Body of pancreas (tissue), 4 donors: Measurements from ENCODE around the gene MAP3K13. TPM values are rescaled to one million over a fixed set of nuclear protein-coding genes. Genes with fewer than 3 reads are reported as not detected.

Source experiments
- ATAC-seq: fragments of 150-250 bp; one replicate; pipeline ENCODE4 v1.9.1; 2016
- DNase-seq, 4 donors: peaks; one replicate each; pipeline ENCODE4 v3.0.0-alpha.2; 2019
- H3K27ac ChIP-seq, 4 donors: fragments of 200-600 bp; sonication (generic); 1 replicate in 3 of 4; 2 replicates in 1 of 4; pipeline versions ENCODE4 v1.5.1 to v1.6.1; 2016 to 2019; ENCODE audit warnings: mild to moderate bottlenecking in 1 of 4, mixed read lengths in 1 of 4, moderate library complexity in 1 of 4
- H3K27me3 ChIP-seq, 2 donors: fragments of 200-600 bp; sonication (generic); one replicate each; pipeline ENCODE4 v1.6.0; 2016; ENCODE audit warnings: mild to moderate bottlenecking in 1 of 2
- H3K36me3 ChIP-seq, 2 donors: fragments of 200-600 bp; sonication (generic); replicated peaks in 1 of 2; 2 replicates each; pipeline ENCODE4 v1.5.1; 2016; ENCODE audit warnings: low read depth in 2 of 2; ENCODE audit not compliant: insufficient read depth in 1 of 2
- H3K4me1 ChIP-seq: fragments of 200-600 bp; sonication (generic); one replicate; pipeline ENCODE4 v1.6.0; 2016
- H3K4me3 ChIP-seq, 2 donors: fragments of 200-600 bp; sonication (generic); 1 replicate in 1 of 2; 2 replicates in 1 of 2; pipeline ENCODE4 v1.5.1; 2016 to 2019
- H3K9me3 ChIP-seq, 3 donors: fragments of 200-600 bp; sonication (generic); 1 replicate in 2 of 3; 2 replicates in 1 of 3; pipeline ENCODE4 v1.5.1; 2016
- CTCF ChIP-seq, 7 experiments: fragments of 450-650 bp in 4 of 7; fragments of 200-600 bp in 3 of 7; sonication (generic) in 3 of 7; IDR thresholded peaks; one replicate each; pipeline ENCODE4 v1.5.1; 2016 to 2019; ENCODE audit warnings: antibody characterized with exemption in 7 of 7
- POLR2A ChIP-seq, 3 donors: fragments of 450-650 bp; IDR thresholded peaks; one replicate each; pipeline ENCODE4 v1.6.1; 2016; ENCODE audit warnings: antibody characterized with exemption in 3 of 3, mild to moderate bottlenecking in 2 of 3
- WGBS, 2 donors: methylation state at CpG; one replicate each; pipeline ENCODE4 v1.1.5; 2017; 5-methylcytosine and 5-hydroxymethylcytosine counted together
- intact Hi-C: fragments of 100-400 bp; cut with DNase I; formaldehyde crosslinking; loops from one replicate; pipeline ENCODE4 v1.15.1; 2023
- total RNA-seq, 2 donors: library from RNA; depleted of rRNA; stranded (reverse); fragments of >200 nt; gene quantifications; one replicate each; pipeline ENCODE4 v1.1.0, GENCODE V29; 2016

MAP3K13 gene
- total RNA-seq, 2 donors from 2014 or later = 20.0 to 27.4 TPM

GRCh38 chr3:185347399-185347798 lies 15.5 kb upstream of the MAP3K13 start:
- TF ChIP-seq CTCF (IDR thresholded peaks at IDR 0.05) (no peak), POLR2A (IDR thresholded peaks at IDR 0.05) (no peak)
- peaks cover 14% of the 10 kb centered on the region for H3K4me1 ChIP-seq
- no peak for DNase-seq
- H3K27ac ChIP-seq = no peak overlapping the region
- no peaks in the 10 kb centered on the region for H3K36me3 ChIP-seq
- intact Hi-C loops = no loop called here
- ATAC-seq = no peak
- no peaks in the 10 kb centered on the region for H3K27me3 ChIP-seq
- H3K9me3 ChIP-seq = no peaks in the 10 kb centered on the region
- no peak overlapping the region for H3K4me3 ChIP-seq
- 88 to 89% methylated on average over 9 of the region's 9 CpGs for WGBS, 2 donors

GRCh38 chr3:185350841-185351240 lies 12.1 kb upstream of the MAP3K13 start:
- H3K27ac ChIP-seq = no peak overlapping the region
- no peak overlapping the region for H3K4me3 ChIP-seq
- TF ChIP-seq POLR2A (IDR thresholded peaks at IDR 0.05) (no peak), CTCF (IDR thresholded peaks at IDR 0.05) (no peak)
- peaks cover 36% of the 10 kb centered on the region for H3K4me1 ChIP-seq
- H3K9me3 ChIP-seq = no peaks in the 10 kb centered on the region
- 83 to 86% methylated on average over 6 of the region's 6 CpGs for WGBS, 2 donors
- H3K36me3 ChIP-seq = no peaks in the 10 kb centered on the region
- H3K27me3 ChIP-seq = no peaks in the 10 kb centered on the region
- ATAC-seq (no peak), DNase-seq (no peak)
- intact Hi-C loops = no loop called here

- Histone ChIP-seq H3K4me1 (peaks cover 36% of the 10 kb centered on the region), H3K9me3 (no peaks in the 10 kb centered on the region), H3K27ac (no peak overlapping the region), H3K4me3 (no peak overlapping the region), H3K27me3 (no peaks in the 10 kb centered on the region), H3K36me3 (no peaks in the 10 kb centered on the region)
- 59 to 73% methylated on average over 2 of the region's 2 CpGs for WGBS, 2 donors
- ATAC-seq = no peak
- DNase-seq = no peak
- TF ChIP-seq CTCF (IDR thresholded peaks at IDR 0.05) (no peak), POLR2A (IDR thresholded peaks at IDR 0.05) (no peak)
- intact Hi-C loops = no loop called here
These were observed 11.5 kb upstream of the MAP3K13 start for GRCh38 chr3:185351396-185351795.

GRCh38 chr3:185353225-185353624 lies 9.7 kb upstream of the MAP3K13 start:
- no peak overlapping the region for H3K4me3 ChIP-seq

More at GRCh38 chr3:185353225-185353624, 9.7 kb upstream of the MAP3K13 start:
- TF ChIP-seq POLR2A (IDR thresholded peaks at IDR 0.05) (no peak), CTCF (IDR thresholded peaks at IDR 0.05) (peak in 3 of 7 experiments; percentile 17 to 31 (median 18))
- peak; percentile 42 to 66 (median 51) for DNase-seq
- intact Hi-C loops = no loop called here
- peak overlapping the region; percentile 20 to 45 (median 36) for H3K27ac ChIP-seq
- no peaks in the 10 kb centered on the region for H3K36me3 ChIP-seq
- WGBS, 2 donors = 47 to 49% methylated on average over 5 of the region's 5 CpGs
- no peaks in the 10 kb centered on the region for H3K27me3 ChIP-seq
- peaks cover 36% of the 10 kb centered on the region for H3K4me1 ChIP-seq
- peak; percentile 74 for ATAC-seq
- H3K9me3 ChIP-seq = no peaks in the 10 kb centered on the region
